HepG2 (cell line): ENCODE data around the gene HES2. TPM values are rescaled to one million over a fixed set of nuclear protein-coding genes. Genes with fewer than 3 reads are reported as not detected.

ENCODE experiments used
- E2F2 ChIP-seq: sonication (generic); formaldehyde crosslinking; IDR thresholded peaks from 2 replicates; pipeline ENCODE4 v1.4.0; 2020; ENCODE audit warnings: missing genetic modification reagents, borderline replicate concordance
- JARID2 ChIP-seq: sonication (generic); formaldehyde crosslinking; IDR thresholded peaks from 2 replicates; pipeline ENCODE4 v1.8.1; 2023; ENCODE audit warnings: missing genetic modification reagents, inconsistent platforms; ENCODE audit not compliant: insufficient replicate concordance
- POGK ChIP-seq: sonication (generic); formaldehyde crosslinking; conservative IDR thresholded peaks from 2 replicates; pipeline ENCODE4 v1.8.0; 2022; ENCODE audit warnings: mild to moderate bottlenecking, moderate library complexity, missing genetic modification reagents
- ZBTB20 ChIP-seq: sonication (generic); formaldehyde crosslinking; IDR thresholded peaks from 2 replicates; pipeline ENCODE4 v1.8.1; 2023; ENCODE audit warnings: missing genetic modification reagents, low read depth, mild to moderate bottlenecking, borderline replicate concordance
- ZNF569 ChIP-seq: sonication (generic); formaldehyde crosslinking; IDR thresholded peaks from 2 replicates; pipeline ENCODE4 v1.5.0; 2020; ENCODE audit warnings: mild to moderate bottlenecking, missing genetic modification reagents, moderate library complexity, borderline replicate concordance
- ZNF576 ChIP-seq: sonication (generic); formaldehyde crosslinking; IDR thresholded peaks from 2 replicates; pipeline ENCODE4 v1.4.0; 2020; ENCODE audit warnings: mild to moderate bottlenecking, missing genetic modification reagents
- polyA plus RNA-seq, 8 experiments: library from polyadenylated mRNA; depleted of rRNA in 3 of 8; stranded (reverse) in 7 of 8; unstranded in 1 of 8; fragments of >200 nt; fragmentation: Illumina TruSeq in 4 of 8; extraction: Trizol in 4 of 8; gene quantifications; 2 replicates each; pipeline versions ENCODE4 v1.2.1 to v1.2.3, GENCODE V29; 2011 to 2016; ENCODE audit warnings: low read depth in 4 of 8, missing spikeins in 1 of 8, mixed read lengths in 1 of 8; ENCODE audit not compliant: insufficient read depth in 1 of 8
- total RNA-seq, 5 experiments: library from RNA; depleted of rRNA; stranded (reverse); fragments of >200 nt; fragmentation: Illumina TruSeq; extraction: Trizol; gene quantifications; 2 replicates each; pipeline ENCODE4 v1.2.3, GENCODE V29; 2016; ENCODE audit warnings: low read depth in 1 of 5
- TF ChIP-seq, protein P1 (sequence below): sonication (generic); formaldehyde crosslinking; conservative IDR thresholded peaks from 2 replicates; pipeline ENCODE4 v1.4.0; 2020; ENCODE audit warnings: missing genetic modification reagents
- TF ChIP-seq, protein P2 (sequence below): sonication (generic); formaldehyde crosslinking; IDR thresholded peaks from 2 replicates; pipeline ENCODE4 v1.4.0; 2020; ENCODE audit warnings: mild to moderate bottlenecking, missing genetic modification reagents
- TF ChIP-seq, protein P3 (sequence below): sonication (generic); formaldehyde crosslinking; IDR thresholded peaks from 2 replicates; pipeline ENCODE4 v1.5.0; 2020; ENCODE audit warnings: mild to moderate bottlenecking, missing genetic modification reagents, borderline replicate concordance

The HES2 gene
- total and polyA plus RNA-seq, 2 of the 13 experiments (the other 11 are each of a cell fraction or from before 2014, with no cell fraction given) = 0.11 to 0.17 TPM

- TF ChIP-seq, protein P1, sequence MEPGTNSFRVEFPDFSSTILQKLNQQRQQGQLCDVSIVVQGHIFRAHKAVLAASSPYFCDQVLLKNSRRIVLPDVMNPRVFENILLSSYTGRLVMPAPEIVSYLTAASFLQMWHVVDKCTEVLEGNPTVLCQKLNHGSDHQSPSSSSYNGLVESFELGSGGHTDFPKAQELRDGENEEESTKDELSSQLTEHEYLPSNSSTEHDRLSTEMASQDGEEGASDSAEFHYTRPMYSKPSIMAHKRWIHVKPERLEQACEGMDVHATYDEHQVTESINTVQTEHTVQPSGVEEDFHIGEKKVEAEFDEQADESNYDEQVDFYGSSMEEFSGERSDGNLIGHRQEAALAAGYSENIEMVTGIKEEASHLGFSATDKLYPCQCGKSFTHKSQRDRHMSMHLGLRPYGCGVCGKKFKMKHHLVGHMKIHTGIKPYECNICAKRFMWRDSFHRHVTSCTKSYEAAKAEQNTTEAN (CRISPR knock-in tag) = peak; percentile 80; the same call in 1 of the 2 replicates
- 0 out of 2 replicates have a peak, but pooled peaks have one; percentile 31 for TF ChIP-seq POGK (CRISPR knock-in tag)
- 0 out of 2 replicates have a peak, but pooled peaks have one; percentile 49 for TF ChIP-seq ZNF569
- TF ChIP-seq ZNF576 (CRISPR knock-in tag) = 0 out of 2 replicates have a peak, but pooled peaks have one; percentile 40
- TF ChIP-seq JARID2 (CRISPR knock-in tag) = peak; percentile 49
- TF ChIP-seq ZBTB20 (CRISPR knock-in tag) = peak; percentile 62; the same call in 1 of the 2 replicates
- TF ChIP-seq, protein P2, sequence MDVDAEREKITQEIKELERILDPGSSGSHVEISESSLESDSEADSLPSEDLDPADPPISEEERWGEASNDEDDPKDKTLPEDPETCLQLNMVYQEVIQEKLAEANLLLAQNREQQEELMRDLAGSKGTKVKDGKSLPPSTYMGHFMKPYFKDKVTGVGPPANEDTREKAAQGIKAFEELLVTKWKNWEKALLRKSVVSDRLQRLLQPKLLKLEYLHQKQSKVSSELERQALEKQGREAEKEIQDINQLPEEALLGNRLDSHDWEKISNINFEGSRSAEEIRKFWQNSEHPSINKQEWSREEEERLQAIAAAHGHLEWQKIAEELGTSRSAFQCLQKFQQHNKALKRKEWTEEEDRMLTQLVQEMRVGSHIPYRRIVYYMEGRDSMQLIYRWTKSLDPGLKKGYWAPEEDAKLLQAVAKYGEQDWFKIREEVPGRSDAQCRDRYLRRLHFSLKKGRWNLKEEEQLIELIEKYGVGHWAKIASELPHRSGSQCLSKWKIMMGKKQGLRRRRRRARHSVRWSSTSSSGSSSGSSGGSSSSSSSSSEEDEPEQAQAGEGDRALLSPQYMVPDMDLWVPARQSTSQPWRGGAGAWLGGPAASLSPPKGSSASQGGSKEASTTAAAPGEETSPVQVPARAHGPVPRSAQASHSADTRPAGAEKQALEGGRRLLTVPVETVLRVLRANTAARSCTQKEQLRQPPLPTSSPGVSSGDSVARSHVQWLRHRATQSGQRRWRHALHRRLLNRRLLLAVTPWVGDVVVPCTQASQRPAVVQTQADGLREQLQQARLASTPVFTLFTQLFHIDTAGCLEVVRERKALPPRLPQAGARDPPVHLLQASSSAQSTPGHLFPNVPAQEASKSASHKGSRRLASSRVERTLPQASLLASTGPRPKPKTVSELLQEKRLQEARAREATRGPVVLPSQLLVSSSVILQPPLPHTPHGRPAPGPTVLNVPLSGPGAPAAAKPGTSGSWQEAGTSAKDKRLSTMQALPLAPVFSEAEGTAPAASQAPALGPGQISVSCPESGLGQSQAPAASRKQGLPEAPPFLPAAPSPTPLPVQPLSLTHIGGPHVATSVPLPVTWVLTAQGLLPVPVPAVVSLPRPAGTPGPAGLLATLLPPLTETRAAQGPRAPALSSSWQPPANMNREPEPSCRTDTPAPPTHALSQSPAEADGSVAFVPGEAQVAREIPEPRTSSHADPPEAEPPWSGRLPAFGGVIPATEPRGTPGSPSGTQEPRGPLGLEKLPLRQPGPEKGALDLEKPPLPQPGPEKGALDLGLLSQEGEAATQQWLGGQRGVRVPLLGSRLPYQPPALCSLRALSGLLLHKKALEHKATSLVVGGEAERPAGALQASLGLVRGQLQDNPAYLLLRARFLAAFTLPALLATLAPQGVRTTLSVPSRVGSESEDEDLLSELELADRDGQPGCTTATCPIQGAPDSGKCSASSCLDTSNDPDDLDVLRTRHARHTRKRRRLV (CRISPR knock-in tag) = peak; percentile 85; the same call in 1 of the 2 replicates
- TF ChIP-seq, protein P3, sequence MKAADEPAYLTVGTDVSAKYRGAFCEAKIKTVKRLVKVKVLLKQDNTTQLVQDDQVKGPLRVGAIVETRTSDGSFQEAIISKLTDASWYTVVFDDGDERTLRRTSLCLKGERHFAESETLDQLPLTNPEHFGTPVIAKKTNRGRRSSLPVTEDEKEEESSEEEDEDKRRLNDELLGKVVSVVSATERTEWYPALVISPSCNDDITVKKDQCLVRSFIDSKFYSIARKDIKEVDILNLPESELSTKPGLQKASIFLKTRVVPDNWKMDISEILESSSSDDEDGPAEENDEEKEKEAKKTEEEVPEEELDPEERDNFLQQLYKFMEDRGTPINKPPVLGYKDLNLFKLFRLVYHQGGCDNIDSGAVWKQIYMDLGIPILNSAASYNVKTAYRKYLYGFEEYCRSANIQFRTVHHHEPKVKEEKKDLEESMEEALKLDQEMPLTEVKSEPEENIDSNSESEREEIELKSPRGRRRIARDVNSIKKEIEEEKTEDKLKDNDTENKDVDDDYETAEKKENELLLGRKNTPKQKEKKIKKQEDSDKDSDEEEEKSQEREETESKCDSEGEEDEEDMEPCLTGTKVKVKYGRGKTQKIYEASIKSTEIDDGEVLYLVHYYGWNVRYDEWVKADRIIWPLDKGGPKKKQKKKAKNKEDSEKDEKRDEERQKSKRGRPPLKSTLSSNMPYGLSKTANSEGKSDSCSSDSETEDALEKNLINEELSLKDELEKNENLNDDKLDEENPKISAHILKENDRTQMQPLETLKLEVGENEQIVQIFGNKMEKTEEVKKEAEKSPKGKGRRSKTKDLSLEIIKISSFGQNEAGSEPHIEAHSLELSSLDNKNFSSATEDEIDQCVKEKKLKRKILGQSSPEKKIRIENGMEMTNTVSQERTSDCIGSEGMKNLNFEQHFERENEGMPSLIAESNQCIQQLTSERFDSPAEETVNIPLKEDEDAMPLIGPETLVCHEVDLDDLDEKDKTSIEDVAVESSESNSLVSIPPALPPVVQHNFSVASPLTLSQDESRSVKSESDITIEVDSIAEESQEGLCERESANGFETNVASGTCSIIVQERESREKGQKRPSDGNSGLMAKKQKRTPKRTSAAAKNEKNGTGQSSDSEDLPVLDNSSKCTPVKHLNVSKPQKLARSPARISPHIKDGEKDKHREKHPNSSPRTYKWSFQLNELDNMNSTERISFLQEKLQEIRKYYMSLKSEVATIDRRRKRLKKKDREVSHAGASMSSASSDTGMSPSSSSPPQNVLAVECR (CRISPR knock-in tag) = peak; percentile 78; the same call in 1 of the 2 replicates
- TF ChIP-seq E2F2 (CRISPR knock-in tag) = peak; percentile 73; the same call in 1 of the 2 replicates
Observed at GRCh38 chr1:6447016-6447817, 27.5 kb upstream of the HES2 start (continued).
